Measurements from ENCODE around the gene PLSCR5. TPM values are rescaled to one million over a fixed set of nuclear protein-coding genes. Genes with fewer than 3 reads are reported as not detected.

The PLSCR5 gene
- total RNA-seq, 2 donors from 2014 or later, result not detected

DNA sequence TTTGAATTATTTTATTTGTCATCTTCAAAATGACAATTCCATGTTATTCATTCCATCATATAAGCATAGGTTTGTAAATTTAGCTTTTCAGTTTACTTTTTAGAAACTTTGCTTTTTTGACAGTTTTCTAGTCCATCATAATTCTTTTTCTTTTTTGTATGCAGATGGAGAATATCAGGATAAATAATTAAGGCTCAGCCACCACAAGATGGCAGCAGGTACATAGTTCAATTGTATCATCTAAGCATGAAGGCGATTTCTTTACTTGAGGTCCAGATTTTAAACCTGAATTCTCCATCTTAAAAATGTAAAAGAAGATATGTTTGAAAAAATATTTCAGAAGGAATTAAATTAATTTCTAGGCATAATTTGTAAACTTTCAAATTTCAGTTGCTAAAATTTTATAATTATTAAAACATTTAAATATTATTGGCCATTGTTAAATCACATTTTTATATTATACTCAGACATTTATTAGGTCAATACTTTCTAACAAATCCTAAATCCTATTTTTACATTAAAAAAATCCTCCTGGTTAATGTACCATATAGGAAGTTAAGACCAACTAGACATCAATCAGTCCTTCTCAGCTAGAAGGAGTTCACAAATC, 15.1 kb downstream of the PLSCR5 start:
- peak; percentile 42 for TF ChIP-seq CTCF (IDR thresholded peaks at IDR 0.05)
- Histone ChIP-seq H3K4me3 (no peak overlapping the region), H3K27ac (no peak overlapping the region), H3K9ac (ENCODE audit: low read depth in 2 of 2, low read length in 2 of 2) (no peak overlapping the region), H3K9me3 (no peaks in the 10 kb centered on the region), H3K36me3 (no peaks in the 10 kb centered on the region), H3K4me1 (no peaks in the 10 kb centered on the region), H3K27me3 (no peaks in the 10 kb centered on the region)
- intact Hi-C loops (cut with DNase I), result loop anchor here (10.0 kb wide), 1 partner anchor 385 kb away; no protein-coding TSS in a partner anchor
- DNase-seq, result peak; percentile 29

GRCh38 chr3:146585156-146585555, 20.0 kb downstream of the PLSCR5 start:
- no peaks in the 10 kb centered on the region for H3K9me3 ChIP-seq
- no peak for TF ChIP-seq CTCF (IDR thresholded peaks at IDR 0.05)
- intact Hi-C loops (cut with DNase I), result loop anchor here (10.0 kb wide), 1 partner anchor 380 kb away; no protein-coding TSS in a partner anchor

GRCh38 chr3:146581951-146582467, 23.1 kb downstream of the PLSCR5 start:
- no peak for TF ChIP-seq CTCF (IDR thresholded peaks at IDR 0.05)
- Histone ChIP-seq H3K9ac (ENCODE audit: low read depth in 2 of 2, low read length in 2 of 2) (no peak overlapping the region), H3K27me3 (no peaks in the 10 kb centered on the region), H3K4me1 (no peaks in the 10 kb centered on the region), H3K36me3 (no peaks in the 10 kb centered on the region), H3K27ac (no peak overlapping the region), H3K9me3 (no peaks in the 10 kb centered on the region), H3K4me3 (no peak overlapping the region)
- DNase-seq, result no peak
- intact Hi-C loops (cut with DNase I), result loop anchor here (5.0 to 10.0 kb wide), 2 partner anchors 245 to 377 kb away; no protein-coding TSS in a partner anchor

More at GRCh38 chr3:146585156-146585555, 20.0 kb downstream of the PLSCR5 start:
- Histone ChIP-seq H3K36me3 (no peaks in the 10 kb centered on the region), H3K9ac (ENCODE audit: low read depth in 2 of 2, low read length in 2 of 2) (no peak overlapping the region), H3K4me3 (no peak overlapping the region), H3K27me3 (no peaks in the 10 kb centered on the region), H3K4me1 (no peaks in the 10 kb centered on the region), H3K27ac (no peak overlapping the region)
- DNase-seq, result no peak

- Histone ChIP-seq H3K4me1 (no peaks in the 10 kb centered on the region), H3K9ac (ENCODE audit: low read depth in 2 of 2, low read length in 2 of 2) (no peak overlapping the region), H3K4me3 (no peak overlapping the region), H3K36me3 (no peaks in the 10 kb centered on the region), H3K27ac (no peak overlapping the region), H3K27me3 (no peaks in the 10 kb centered on the region), H3K9me3 (no peaks in the 10 kb centered on the region)
- intact Hi-C loops (cut with DNase I), result loop anchor here (5.0 to 10.0 kb wide), 2 partner anchors 244 to 376 kb away; no protein-coding TSS in a partner anchor
- no peak for DNase-seq
- TF ChIP-seq CTCF (IDR thresholded peaks at IDR 0.05), result no peak
Observed at GRCh38 chr3:146581080-146581601, 24.0 kb downstream of the PLSCR5 start.

GRCh38 chr3:146577662-146578061, 27.5 kb downstream of the PLSCR5 start:
- no peaks in the 10 kb centered on the region for H3K9me3 ChIP-seq
- peak; percentile 28 for TF ChIP-seq CTCF (IDR thresholded peaks at IDR 0.05)
- no peak for DNase-seq
- H3K36me3 ChIP-seq, result no peaks in the 10 kb centered on the region
- no peak overlapping the region for H3K4me3 ChIP-seq
- H3K4me1 ChIP-seq, result no peaks in the 10 kb centered on the region
- intact Hi-C loops (cut with DNase I), result no loop called here
- H3K27ac ChIP-seq, result no peak overlapping the region
- H3K9ac ChIP-seq (ENCODE audit: low read depth in 2 of 2, low read length in 2 of 2), result no peak overlapping the region
- no peaks in the 10 kb centered on the region for H3K27me3 ChIP-seq

All from colonic mucosa (tissue), 4 donors.